SK-N-SH (cell line): Measurements from ENCODE around the gene IQGAP2. TPM values are rescaled to one million over a fixed set of nuclear protein-coding genes. Genes with fewer than 3 reads are reported as not detected.

Experiments
- CTCF ChIA-PET: fragments of 300-600, 350-600 bp; formaldehyde crosslinking; extraction: SDS; loops from one replicate; lab custom pipeline; 2021; lab: Yijun Ruan, JAX
- POLR2A ChIA-PET: fragments of 350-600 bp; sonication (Branson Sonifier 250); formaldehyde crosslinking; extraction: SDS; loops from one replicate; lab custom pipeline; 2020; ENCODE audit warnings: antibody characterized with exemption, inconsistent platforms; lab: Yijun Ruan, JAX
- DNase-seq: peaks from one replicate; pipeline ENCODE4 v3.0.0; 2012
- H2AFZ ChIP-seq: fragments of 200-600 bp; sonication (generic); 2 replicates; pipeline ENCODE4 v1.8.1; 2016; ENCODE audit warnings: antibody characterized with exemption, mild to moderate bottlenecking, low read depth
- H3F3A ChIP-seq: fragments of 200-600 bp; sonication (generic); replicated peaks from 2 replicates; pipeline ENCODE3; 2016; ENCODE audit warnings: antibody characterized with exemption, mild to moderate bottlenecking; ENCODE audit not compliant: insufficient read depth
- H3K27ac ChIP-seq, 2 experiments: fragments of 200-500 bp in 1 of 2; fragments of 200-600 bp in 1 of 2; sonication (Bioruptor generic) in 1 of 2; sonication (generic), shearing (Covaris generic) in 1 of 2; 2 replicates each; pipeline versions ENCODE4 v1.5.1 to v1.6.1; 2014 to 2016; ENCODE audit warnings: low read depth in 2 of 2, inconsistent platforms in 1 of 2, low read length in 1 of 2, mild to moderate bottlenecking in 1 of 2, mixed read lengths in 1 of 2
- H3K27me3 ChIP-seq: fragments of 200-600 bp; sonication (generic), shearing (Covaris generic); 2 replicates; pipeline ENCODE4 v1.6.1; 2016; ENCODE audit warnings: mixed run types; ENCODE audit not compliant: insufficient read depth
- H3K36me3 ChIP-seq, 2 experiments: fragments of 200-500 bp in 1 of 2; fragments of 200-600 bp in 1 of 2; sonication (Bioruptor generic) in 1 of 2; sonication (generic) in 1 of 2; replicated peaks in 1 of 2; 2 replicates each; pipeline versions ENCODE3 to v1.5.1; 2014 to 2016; ENCODE audit warnings: low read length in 1 of 2, mild to moderate bottlenecking in 1 of 2; ENCODE audit not compliant: insufficient read depth in 2 of 2, control insufficient read depth in 1 of 2
- H3K4me1 ChIP-seq, 2 experiments: fragments of 200-500 bp in 1 of 2; fragments of 200-600 bp in 1 of 2; sonication (Bioruptor generic) in 1 of 2; sonication (generic), shearing (Covaris generic) in 1 of 2; 2 replicates each; pipeline versions ENCODE4 v1.5.1 to v1.6.1; 2014 to 2016; ENCODE audit warnings: low read depth in 1 of 2, low read length in 1 of 2, mixed run types in 1 of 2; ENCODE audit not compliant: insufficient read depth in 2 of 2, control insufficient read depth in 1 of 2
- H3K4me2 ChIP-seq: fragments of 200-600 bp; sonication (generic), shearing (Covaris generic); 2 replicates; pipeline ENCODE4 v1.6.1; 2017; ENCODE audit warnings: mixed run types
- H3K4me3 ChIP-seq, 2 experiments: fragments of 200-500 bp in 1 of 2; fragments of 200-600 bp in 1 of 2; sonication (Bioruptor generic) in 1 of 2; sonication (generic), shearing (Covaris generic) in 1 of 2; 2 replicates each; pipeline versions ENCODE4 v1.5.1 to v1.8.1; 2014 to 2016; ENCODE audit warnings: low read depth in 2 of 2, inconsistent platforms in 1 of 2, low read length in 1 of 2, mild to moderate bottlenecking in 1 of 2, mixed read lengths in 1 of 2, moderate library complexity in 1 of 2
- H3K79me2 ChIP-seq: fragments of 200-600 bp; sonication (generic); 2 replicates; pipeline ENCODE4 v1.8.1; 2017; ENCODE audit warnings: mild to moderate bottlenecking; ENCODE audit not compliant: insufficient read depth
- H3K9ac ChIP-seq: fragments of 200-600 bp; sonication (generic); 2 replicates; pipeline ENCODE4 v1.6.1; 2017; ENCODE audit warnings: mixed run types
- H3K9me2 ChIP-seq: fragments of 200-600 bp; sonication (generic); 2 replicates; pipeline ENCODE4 v1.6.1; 2017; ENCODE audit warnings: mixed run types
- H3K9me3 ChIP-seq: fragments of 200-600 bp; sonication (generic); 2 replicates; pipeline ENCODE4 v1.6.1; 2017; ENCODE audit warnings: mixed run types, mild to moderate bottlenecking, moderate library complexity
- H4K20me1 ChIP-seq: fragments of 200-600 bp; sonication (generic); 2 replicates; pipeline ENCODE4 v1.6.1; 2017; ENCODE audit warnings: mild to moderate bottlenecking, mixed run types; ENCODE audit not compliant: insufficient read depth
- FOSL2 ChIP-seq: IDR thresholded peaks from 2 replicates; pipeline ENCODE4 v1.4.0; 2012; ENCODE audit warnings: low read depth, mild to moderate bottlenecking, moderate library complexity, borderline replicate concordance
- FOXM1 ChIP-seq: IDR thresholded peaks from 2 replicates; pipeline ENCODE4 v1.4.0; 2012; ENCODE audit warnings: low read depth, mild to moderate bottlenecking
- GATA2 ChIP-seq: sonication (generic); formaldehyde crosslinking; IDR thresholded peaks from 2 replicates; pipeline ENCODE4 v1.5.0; 2020; ENCODE audit warnings: mild to moderate bottlenecking, missing genetic modification reagents
- JUND ChIP-seq: IDR thresholded peaks from 2 replicates; pipeline ENCODE4 v1.4.0; 2012
- NFIC ChIP-seq: IDR thresholded peaks from 2 replicates; pipeline ENCODE4 v1.4.0; 2012; ENCODE audit warnings: borderline replicate concordance
- RFX5 ChIP-seq: IDR thresholded peaks from 2 replicates; pipeline ENCODE4 v1.6.1; 2012; ENCODE audit warnings: mild to moderate bottlenecking, improper control_type of control experiment, low read length
- RXRA ChIP-seq: IDR thresholded peaks from 2 replicates; pipeline ENCODE4 v1.4.0; 2012; ENCODE audit warnings: low read depth, mild to moderate bottlenecking, borderline replicate concordance
- SIN3A ChIP-seq: IDR thresholded peaks from 2 replicates; pipeline ENCODE4 v1.6.1; 2012; ENCODE audit warnings: low read depth, mild to moderate bottlenecking, low read length, moderate library complexity, borderline replicate concordance
- TAF1 ChIP-seq: IDR thresholded peaks from 2 replicates; pipeline ENCODE4 v1.6.1; 2012; ENCODE audit warnings: low read depth, mild to moderate bottlenecking, low read length, moderate library complexity, borderline replicate concordance
- TEAD4 ChIP-seq: IDR thresholded peaks from 2 replicates; pipeline ENCODE4 v1.4.0; 2012; ENCODE audit warnings: mild to moderate bottlenecking, borderline replicate concordance; ENCODE audit not compliant: insufficient read depth
- WGBS: methylation state at CpG from one replicate; pipeline ENCODE4 v1.1.6; 2017; ENCODE audit warnings: low lambda C conversion rate; 5-methylcytosine and 5-hydroxymethylcytosine counted together
- polyA plus RNA-seq, 3 experiments: library from polyadenylated mRNA; depleted of rRNA; stranded (reverse); fragments of >200 nt; gene quantifications; 2 replicates each; pipeline ENCODE4 v1.2.3, GENCODE V29; 2012
- TF ChIP-seq, protein P1 (sequence below): fragments of 150-350 bp; IDR thresholded peaks from 2 replicates; pipeline ENCODE4 v1.6.1; 2016; ENCODE audit warnings: mild to moderate bottlenecking, low read depth, low read length
- TF ChIP-seq, protein P2 (sequence below): fragments of 200-600 bp; sonication (generic); IDR thresholded peaks from 2 replicates; pipeline ENCODE4 v1.6.1; 2017; ENCODE audit warnings: antibody characterized with exemption, mild to moderate bottlenecking, moderate library complexity
- TF ChIP-seq, protein P3 (sequence below): IDR thresholded peaks from 2 replicates; pipeline ENCODE4 v1.4.0; 2012; ENCODE audit warnings: low read depth
- TF ChIP-seq, protein P4 (sequence below): fragments of 150-350 bp; IDR thresholded peaks from 2 replicates; pipeline ENCODE4 v1.6.1; 2017; ENCODE audit warnings: antibody characterized with exemption, low read length, low read depth, borderline replicate concordance
- TF ChIP-seq, protein P5 (sequence below): IDR thresholded peaks from 2 replicates; pipeline ENCODE4; 2012

The IQGAP2 gene
- polyA plus RNA-seq, 1 of the 3 experiments (the other 2 are of a cell fraction) = 2.1 TPM

DNA sequence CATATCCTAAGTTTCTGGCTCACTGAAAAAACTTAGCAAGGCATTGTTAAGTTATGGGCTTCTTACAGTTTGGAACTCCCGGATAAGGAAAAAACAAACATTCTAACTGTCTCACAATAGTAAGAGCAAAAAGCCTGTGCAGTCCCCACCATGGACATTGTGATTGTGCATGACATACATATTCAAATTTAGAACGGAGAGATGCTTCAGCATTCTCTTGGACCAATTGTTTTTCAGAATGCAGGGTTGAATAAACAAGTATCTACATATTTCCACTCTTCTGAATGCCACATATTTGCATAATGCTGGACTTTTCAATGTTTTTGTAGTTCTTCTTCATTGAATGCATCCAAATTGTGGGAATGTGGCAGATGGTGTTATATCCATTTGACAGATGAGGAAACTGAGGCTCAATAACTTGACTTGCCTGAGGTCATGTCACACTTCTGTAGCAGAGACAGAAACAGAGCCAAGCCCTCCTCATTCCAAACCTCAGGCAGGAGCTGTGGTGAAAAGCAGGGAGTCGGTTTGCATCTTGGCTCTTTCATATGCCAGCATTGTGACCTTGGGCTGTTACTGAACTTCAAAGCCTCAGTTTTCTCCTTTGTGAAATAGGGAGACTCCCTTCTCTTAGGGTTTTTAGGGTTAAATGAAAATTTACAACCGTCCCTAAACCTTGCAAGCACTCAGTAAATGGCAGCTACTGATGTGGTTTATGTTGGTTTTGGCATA, 95.1 kb downstream of the IQGAP2 start:
- POLR2A ChIA-PET = no interaction called here
- H3K27ac ChIP-seq = no peak overlapping the region
- CTCF ChIA-PET = no interaction called here
- TF ChIP-seq, protein P1, sequence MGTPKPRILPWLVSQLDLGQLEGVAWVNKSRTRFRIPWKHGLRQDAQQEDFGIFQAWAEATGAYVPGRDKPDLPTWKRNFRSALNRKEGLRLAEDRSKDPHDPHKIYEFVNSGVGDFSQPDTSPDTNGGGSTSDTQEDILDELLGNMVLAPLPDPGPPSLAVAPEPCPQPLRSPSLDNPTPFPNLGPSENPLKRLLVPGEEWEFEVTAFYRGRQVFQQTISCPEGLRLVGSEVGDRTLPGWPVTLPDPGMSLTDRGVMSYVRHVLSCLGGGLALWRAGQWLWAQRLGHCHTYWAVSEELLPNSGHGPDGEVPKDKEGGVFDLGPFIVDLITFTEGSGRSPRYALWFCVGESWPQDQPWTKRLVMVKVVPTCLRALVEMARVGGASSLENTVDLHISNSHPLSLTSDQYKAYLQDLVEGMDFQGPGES = no peak
- no peak for TF ChIP-seq SIN3A
- TF ChIP-seq FOSL2 = no peak
- TF ChIP-seq RXRA = no peak
- TF ChIP-seq, all 33 proteins: peak for 0
- H3F3A ChIP-seq = peaks cover 3% of the 10 kb centered on the region
- no peaks in the 10 kb centered on the region for H3K9me3 ChIP-seq
- no peak overlapping the region for H3K9ac ChIP-seq
- 65% methylated on average over 4 of the region's 4 CpGs for WGBS
- DNase-seq = no peak
- no peak overlapping the region for H3K4me3 ChIP-seq
- H4K20me1 ChIP-seq = no peaks in the 10 kb centered on the region
- H3K27me3 ChIP-seq = no peaks in the 10 kb centered on the region
- H3K79me2 ChIP-seq = no peaks in the 10 kb centered on the region
- no peaks in the 10 kb centered on the region for H3K4me1 ChIP-seq
- no peak overlapping the region for H2AFZ ChIP-seq
- H3K4me2 ChIP-seq = no peak overlapping the region
- no peaks in the 10 kb centered on the region for H3K9me2 ChIP-seq
- no peaks in the 10 kb centered on the region for H3K36me3 ChIP-seq

DNA sequence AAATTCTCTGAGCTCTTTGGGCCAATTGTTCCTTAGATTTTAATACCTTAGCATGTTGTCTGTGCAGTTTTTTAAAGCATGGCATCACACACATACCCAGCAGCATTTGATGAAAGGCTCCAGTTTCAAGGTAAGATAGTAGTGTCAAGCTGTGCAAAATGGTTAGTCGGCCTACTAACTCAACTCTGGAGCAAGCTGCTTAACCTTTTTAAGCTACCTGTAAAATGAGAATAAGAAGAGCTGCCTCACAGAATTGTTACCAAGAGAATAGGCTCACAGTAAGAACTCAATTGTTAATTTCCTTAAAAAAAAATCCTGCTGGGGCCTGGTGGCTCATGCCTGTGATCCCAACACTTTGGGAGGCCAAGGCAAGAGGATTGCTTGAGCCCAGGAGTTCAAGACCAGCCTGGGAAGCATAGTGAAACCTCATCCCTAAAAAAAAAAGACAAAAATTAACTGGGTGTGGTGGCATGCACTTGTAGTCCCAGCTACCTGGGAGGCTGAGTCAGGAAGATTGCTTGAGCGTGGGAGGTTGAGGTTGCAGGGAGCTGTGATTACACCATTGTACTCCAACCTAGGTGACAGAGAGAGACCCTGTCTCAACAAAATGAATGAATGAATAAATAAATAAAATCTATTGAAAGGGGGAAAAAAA, 96.5 kb downstream of the IQGAP2 start:
- Histone ChIP-seq H3K27me3 (no peaks in the 10 kb centered on the region), H3K4me1 (no peaks in the 10 kb centered on the region; a peak in 1 of 4 replicates), H3K4me3 (no peak overlapping the region)
- no peak for DNase-seq
- CTCF ChIA-PET = interaction anchor here (1.8 kb wide), 1 partner anchor 96 kb away, joined by 5 read pairs; the partner anchor contains the start of gene IQGAP2
- TF ChIP-seq, protein P2, sequence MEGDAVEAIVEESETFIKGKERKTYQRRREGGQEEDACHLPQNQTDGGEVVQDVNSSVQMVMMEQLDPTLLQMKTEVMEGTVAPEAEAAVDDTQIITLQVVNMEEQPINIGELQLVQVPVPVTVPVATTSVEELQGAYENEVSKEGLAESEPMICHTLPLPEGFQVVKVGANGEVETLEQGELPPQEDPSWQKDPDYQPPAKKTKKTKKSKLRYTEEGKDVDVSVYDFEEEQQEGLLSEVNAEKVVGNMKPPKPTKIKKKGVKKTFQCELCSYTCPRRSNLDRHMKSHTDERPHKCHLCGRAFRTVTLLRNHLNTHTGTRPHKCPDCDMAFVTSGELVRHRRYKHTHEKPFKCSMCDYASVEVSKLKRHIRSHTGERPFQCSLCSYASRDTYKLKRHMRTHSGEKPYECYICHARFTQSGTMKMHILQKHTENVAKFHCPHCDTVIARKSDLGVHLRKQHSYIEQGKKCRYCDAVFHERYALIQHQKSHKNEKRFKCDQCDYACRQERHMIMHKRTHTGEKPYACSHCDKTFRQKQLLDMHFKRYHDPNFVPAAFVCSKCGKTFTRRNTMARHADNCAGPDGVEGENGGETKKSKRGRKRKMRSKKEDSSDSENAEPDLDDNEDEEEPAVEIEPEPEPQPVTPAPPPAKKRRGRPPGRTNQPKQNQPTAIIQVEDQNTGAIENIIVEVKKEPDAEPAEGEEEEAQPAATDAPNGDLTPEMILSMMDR = no peak
- no peak for TF ChIP-seq SIN3A
- TF ChIP-seq TAF1 = no peak
- no peak for TF ChIP-seq FOXM1
- no peak for TF ChIP-seq NFIC
- TF ChIP-seq JUND = no peak
- no peak for TF ChIP-seq RFX5
- TF ChIP-seq, protein P3, sequence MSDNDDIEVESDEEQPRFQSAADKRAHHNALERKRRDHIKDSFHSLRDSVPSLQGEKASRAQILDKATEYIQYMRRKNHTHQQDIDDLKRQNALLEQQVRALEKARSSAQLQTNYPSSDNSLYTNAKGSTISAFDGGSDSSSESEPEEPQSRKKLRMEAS = no peak
- TF ChIP-seq TEAD4 = no peak
- TF ChIP-seq, protein P4, sequence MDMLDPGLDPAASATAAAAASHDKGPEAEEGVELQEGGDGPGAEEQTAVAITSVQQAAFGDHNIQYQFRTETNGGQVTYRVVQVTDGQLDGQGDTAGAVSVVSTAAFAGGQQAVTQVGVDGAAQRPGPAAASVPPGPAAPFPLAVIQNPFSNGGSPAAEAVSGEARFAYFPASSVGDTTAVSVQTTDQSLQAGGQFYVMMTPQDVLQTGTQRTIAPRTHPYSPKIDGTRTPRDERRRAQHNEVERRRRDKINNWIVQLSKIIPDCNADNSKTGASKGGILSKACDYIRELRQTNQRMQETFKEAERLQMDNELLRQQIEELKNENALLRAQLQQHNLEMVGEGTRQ = no peak
- TF ChIP-seq, protein P5, sequence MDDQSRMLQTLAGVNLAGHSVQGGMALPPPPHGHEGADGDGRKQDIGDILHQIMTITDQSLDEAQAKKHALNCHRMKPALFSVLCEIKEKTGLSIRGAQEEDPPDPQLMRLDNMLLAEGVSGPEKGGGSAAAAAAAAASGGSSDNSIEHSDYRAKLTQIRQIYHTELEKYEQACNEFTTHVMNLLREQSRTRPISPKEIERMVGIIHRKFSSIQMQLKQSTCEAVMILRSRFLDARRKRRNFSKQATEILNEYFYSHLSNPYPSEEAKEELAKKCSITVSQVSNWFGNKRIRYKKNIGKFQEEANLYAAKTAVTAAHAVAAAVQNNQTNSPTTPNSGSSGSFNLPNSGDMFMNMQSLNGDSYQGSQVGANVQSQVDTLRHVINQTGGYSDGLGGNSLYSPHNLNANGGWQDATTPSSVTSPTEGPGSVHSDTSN = no peak
- no peak for TF ChIP-seq GATA2
- TF ChIP-seq, all 33 proteins: peak for 0
- POLR2A ChIA-PET = no interaction called here
- H3K9me2 ChIP-seq = no peaks in the 10 kb centered on the region
- WGBS = 78% methylated on average over 2 of the region's 2 CpGs
- no peaks in the 10 kb centered on the region for H4K20me1 ChIP-seq
- no peaks in the 10 kb centered on the region for H3K79me2 ChIP-seq
- H3K4me2 ChIP-seq = no peak overlapping the region
- no peak overlapping the region for H3K9ac ChIP-seq
- H3K36me3 ChIP-seq = no peaks in the 10 kb centered on the region
- H2AFZ ChIP-seq = no peak overlapping the region
- peaks cover 3% of the 10 kb centered on the region for H3F3A ChIP-seq
- H3K9me3 ChIP-seq = no peaks in the 10 kb centered on the region
- no peak overlapping the region for H3K27ac ChIP-seq
